RWPE2 (cell line): ENCODE measurements around the gene ADD1.

ENCODE experiments used
- ATAC-seq: fragments of 200-7000 bp; cut with Tn5 transposase; 3 replicates; pipeline ENCODE4 v1.9.1; 2021; ENCODE audit warnings: low read depth
- DNase-seq: peaks from one replicate; pipeline ENCODE4 v3.0.0-alpha.2; 2020; ENCODE audit warnings: low spot score
- H3K27ac ChIP-seq: fragments of 450-650 bp; 2 replicates; pipeline ENCODE4 v1.5.1; 2017; ENCODE audit warnings: mild to moderate bottlenecking; ENCODE audit not compliant: poor library complexity, severe bottlenecking
- H3K27me3 ChIP-seq: fragments of 250-450 bp; sonication (Bioruptor Pico); 2 replicates; pipeline ENCODE4 v1.5.1; 2021; ENCODE audit warnings: mild to moderate bottlenecking, moderate library complexity; ENCODE audit not compliant: insufficient read depth, poor library complexity, severe bottlenecking
- H3K36me3 ChIP-seq: fragments of 250-450 bp; sonication (Bioruptor Pico); 2 replicates; pipeline ENCODE4 v1.5.1; 2020; ENCODE audit warnings: low read depth, mild to moderate bottlenecking, moderate library complexity
- H3K4me1 ChIP-seq: fragments of 250-450 bp; sonication (Bioruptor Pico); 2 replicates; pipeline ENCODE4 v1.5.1; 2021; ENCODE audit warnings: mild to moderate bottlenecking, moderate library complexity; ENCODE audit not compliant: insufficient read depth, poor library complexity, severe bottlenecking
- H3K4me3 ChIP-seq: fragments of 250-450 bp; sonication (Bioruptor Pico); 2 replicates; pipeline ENCODE4 v1.5.1; 2021; ENCODE audit warnings: mild to moderate bottlenecking, moderate library complexity; ENCODE audit not compliant: severe bottlenecking
- H3K9me3 ChIP-seq: fragments of 250-450 bp; sonication (Bioruptor Pico); 2 replicates; pipeline ENCODE4 v1.5.1; 2021; ENCODE audit warnings: mild to moderate bottlenecking, moderate library complexity; ENCODE audit not compliant: severe bottlenecking
- CTCF ChIP-seq: fragments of 450-650 bp; IDR thresholded peaks from one replicate; pipeline ENCODE4 v1.5.1; 2017; ENCODE audit warnings: mild to moderate bottlenecking, moderate library complexity; ENCODE audit not compliant: poor library complexity, severe bottlenecking

The ADD1 gene

GRCh38 chr4:2865196-2865780 is 21.6 kb downstream of the ADD1 start:
- TF ChIP-seq CTCF: no peak
- Histone ChIP-seq H3K9me3 (no peaks in the 10 kb centered on the region), H3K36me3 (no peaks in the 10 kb centered on the region), H3K27me3 (no peaks in the 10 kb centered on the region), H3K27ac (no peak overlapping the region), H3K4me3 (no peak overlapping the region), H3K4me1 (peaks cover 10% of the 10 kb centered on the region)
- DNase-seq (no peak), ATAC-seq (no peak)

GRCh38 chr4:2866160-2866861 is 22.7 kb downstream of the ADD1 start:
- no peaks in the 10 kb centered on the region for H3K9me3 ChIP-seq
- DNase-seq: no peak
- TF ChIP-seq CTCF: no peak
- no peak overlapping the region for H3K4me3 ChIP-seq
- H3K27me3 ChIP-seq: no peaks in the 10 kb centered on the region
- H3K4me1 ChIP-seq: peaks cover under 1% of the 10 kb centered on the region
- H3K27ac ChIP-seq: no peak overlapping the region
- no peaks in the 10 kb centered on the region for H3K36me3 ChIP-seq
- no peak for ATAC-seq

GRCh38 chr4:2866891-2867290 is 23.2 kb downstream of the ADD1 start:
- H3K27me3 ChIP-seq: no peaks in the 10 kb centered on the region
- no peak overlapping the region for H3K4me3 ChIP-seq
- H3K36me3 ChIP-seq: no peaks in the 10 kb centered on the region
- H3K9me3 ChIP-seq: no peaks in the 10 kb centered on the region
- no peak overlapping the region for H3K27ac ChIP-seq
- DNase-seq (no peak), ATAC-seq (no peak)
- no peak for TF ChIP-seq CTCF
- no peaks in the 10 kb centered on the region for H3K4me1 ChIP-seq

GRCh38 chr4:2867758-2868491 is 24.3 kb downstream of the ADD1 start:
- Histone ChIP-seq H3K4me1 (no peaks in the 10 kb centered on the region), H3K9me3 (no peaks in the 10 kb centered on the region), H3K4me3 (no peak overlapping the region), H3K36me3 (no peaks in the 10 kb centered on the region), H3K27ac (no peak overlapping the region), H3K27me3 (no peaks in the 10 kb centered on the region)
- TF ChIP-seq CTCF: no peak
- ATAC-seq (no peak), DNase-seq (no peak)
